Upper lobe of left lung (tissue), 6 donors: ENCODE results near the gene RNASEH2B. TPM values are rescaled to one million over a fixed set of nuclear protein-coding genes. Genes with fewer than 3 reads are reported as not detected.

ENCODE experiments used
- ATAC-seq, 2 donors: fragments of 200-7000 bp; cut with Tn5 transposase; one replicate each; pipeline ENCODE4 v1.9.1; 2022; ENCODE audit warnings: mild to moderate bottlenecking in 2 of 2, moderate library complexity in 2 of 2; ENCODE audit not compliant: low FRiP score in 2 of 2
- DNase-seq, 2 donors: peaks; one replicate each; pipeline ENCODE4 v3.0.0-alpha.2; 2019 to 2020
- H3K27ac ChIP-seq, 4 donors: fragments of 200-600 bp; sonication (generic); one replicate each; pipeline ENCODE4 v1.5.1; 2016 to 2019
- H3K27me3 ChIP-seq, 4 donors: fragments of 200-600 bp; sonication (generic); one replicate each; pipeline ENCODE4 v1.5.1; 2017 to 2019
- H3K36me3 ChIP-seq, 4 donors: fragments of 200-600 bp; sonication (generic); one replicate each; pipeline ENCODE4 v1.5.1; 2016 to 2019
- H3K4me1 ChIP-seq, 4 donors: fragments of 200-600 bp; sonication (generic); one replicate each; pipeline ENCODE4 v1.5.1; 2018 to 2019
- H3K4me3 ChIP-seq, 4 donors: fragments of 200-600 bp; sonication (generic); one replicate each; pipeline ENCODE4 v1.5.1; 2017 to 2019; ENCODE audit warnings: mild to moderate bottlenecking in 2 of 4, moderate library complexity in 1 of 4
- H3K9me3 ChIP-seq, 4 donors: fragments of 200-600 bp; sonication (generic); one replicate each; pipeline ENCODE4 v1.5.1; 2018 to 2019
- EP300 ChIP-seq, 4 donors: sonication (generic); formaldehyde crosslinking; IDR thresholded peaks; one replicate each; pipeline ENCODE4 v1.5.1; 2017; ENCODE audit warnings: antibody characterized with exemption in 4 of 4, control low read depth in 2 of 4
- POLR2A ChIP-seq, 4 donors: fragments of 450-650 bp; IDR thresholded peaks; one replicate each; pipeline ENCODE4 v1.5.1; 2016 to 2017; ENCODE audit warnings: antibody characterized with exemption in 4 of 4, mild to moderate bottlenecking in 2 of 4
- POLR2AphosphoS5 ChIP-seq, 2 donors: sonication (generic); formaldehyde crosslinking; IDR thresholded peaks; one replicate each; pipeline ENCODE4 v1.5.1; 2017; ENCODE audit warnings: antibody characterized with exemption in 2 of 2
- WGBS, 2 donors: methylation state at CpG; one replicate each; pipeline ENCODE4 v1.1.5; 2017 to 2018; 5-methylcytosine and 5-hydroxymethylcytosine counted together
- total RNA-seq, 6 donors: library from RNA; depleted of rRNA in 4 of 6; stranded (reverse); fragments of >200 nt in 4 of 6; gene quantifications; one replicate each; pipeline versions ENCODE4 v1.1.0 to v1.2.1, GENCODE V29; 2016 to 2021
- TF ChIP-seq, protein P1 (sequence below), 6 experiments: fragments of 450-650 bp in 4 of 6; fragments of 200-600 bp in 2 of 6; sonication (generic) in 2 of 6; IDR thresholded peaks; one replicate each; pipeline ENCODE4 v1.5.1; 2016 to 2019; ENCODE audit warnings: antibody characterized with exemption in 6 of 6
- donor health status: DM: no; HTN: no; CAD: no; lungs with moderate emphysema.
- donor health status: DM: no; HTN: yes; CAD: no; lungs with severe emphysema.

Gene RNASEH2B
- total RNA-seq, 6 donors from 2014 or later: 22.1 to 60.5 (median 38.8) TPM

DNA sequence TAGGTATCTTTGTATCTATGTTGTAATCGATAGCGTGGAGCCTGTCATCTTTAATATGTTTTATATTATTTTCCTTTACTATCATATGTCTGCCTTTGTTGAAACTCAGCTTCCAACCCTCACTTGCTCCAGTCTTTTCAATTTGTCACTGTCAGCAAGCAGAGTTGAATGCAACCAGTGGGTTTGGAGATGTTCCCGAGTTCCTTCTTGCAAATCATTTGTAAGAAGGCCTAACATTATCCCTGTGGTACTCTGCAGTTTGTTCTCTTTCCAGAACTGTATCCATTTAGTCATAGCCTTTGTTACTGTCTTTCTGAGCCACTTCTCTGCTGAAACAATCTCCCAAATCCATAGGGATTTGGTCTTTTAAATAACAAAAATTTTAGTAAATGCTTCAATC, 41.8 kb downstream of the RNASEH2B start:
- Histone ChIP-seq H3K27me3 (no peaks in the 10 kb centered on the region), H3K27ac (no peak overlapping the region), H3K9me3 (no peaks in the 10 kb centered on the region), H3K4me3 (no peak overlapping the region), H3K36me3 (peaks cover 0 to 32% (median 5%) of the 10 kb centered on the region in 4 donors), H3K4me1 (no peaks in the 10 kb centered on the region)
- DNase-seq (no peak), ATAC-seq (peak in 1 of 2 donors; percentile 46)
- 78 to 82% methylated on average over 3 of the region's 3 CpGs for WGBS, 2 donors
- TF ChIP-seq EP300 (IDR thresholded peaks at IDR 0.05) (no peak), POLR2A (IDR thresholded peaks at IDR 0.05) (no peak), POLR2AphosphoS5 (IDR thresholded peaks at IDR 0.05) (no peak)
- TF ChIP-seq, protein P1, sequence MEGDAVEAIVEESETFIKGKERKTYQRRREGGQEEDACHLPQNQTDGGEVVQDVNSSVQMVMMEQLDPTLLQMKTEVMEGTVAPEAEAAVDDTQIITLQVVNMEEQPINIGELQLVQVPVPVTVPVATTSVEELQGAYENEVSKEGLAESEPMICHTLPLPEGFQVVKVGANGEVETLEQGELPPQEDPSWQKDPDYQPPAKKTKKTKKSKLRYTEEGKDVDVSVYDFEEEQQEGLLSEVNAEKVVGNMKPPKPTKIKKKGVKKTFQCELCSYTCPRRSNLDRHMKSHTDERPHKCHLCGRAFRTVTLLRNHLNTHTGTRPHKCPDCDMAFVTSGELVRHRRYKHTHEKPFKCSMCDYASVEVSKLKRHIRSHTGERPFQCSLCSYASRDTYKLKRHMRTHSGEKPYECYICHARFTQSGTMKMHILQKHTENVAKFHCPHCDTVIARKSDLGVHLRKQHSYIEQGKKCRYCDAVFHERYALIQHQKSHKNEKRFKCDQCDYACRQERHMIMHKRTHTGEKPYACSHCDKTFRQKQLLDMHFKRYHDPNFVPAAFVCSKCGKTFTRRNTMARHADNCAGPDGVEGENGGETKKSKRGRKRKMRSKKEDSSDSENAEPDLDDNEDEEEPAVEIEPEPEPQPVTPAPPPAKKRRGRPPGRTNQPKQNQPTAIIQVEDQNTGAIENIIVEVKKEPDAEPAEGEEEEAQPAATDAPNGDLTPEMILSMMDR (IDR thresholded peaks at IDR 0.05): no peak

DNA sequence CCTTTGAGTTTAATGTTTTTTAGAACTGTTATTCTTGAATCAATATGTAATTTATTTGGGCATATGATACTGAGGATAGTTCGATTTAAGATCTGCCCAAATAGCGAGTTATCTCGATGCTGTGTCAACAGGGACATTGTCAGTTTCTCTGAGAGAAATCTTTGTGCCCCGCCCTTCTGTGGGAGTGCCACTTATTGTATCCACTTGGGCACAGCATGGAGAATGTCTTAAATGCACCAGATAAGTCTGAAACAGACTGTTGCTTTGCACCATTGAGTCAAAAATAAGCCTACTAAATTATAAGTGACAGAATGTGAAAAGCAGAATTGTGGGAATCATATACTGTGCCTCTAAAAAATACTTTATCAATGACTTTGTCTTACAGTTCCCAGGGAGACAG, 45.6 kb downstream of the RNASEH2B start:
- H3K4me1 ChIP-seq: no peaks in the 10 kb centered on the region
- 76 to 86% methylated on average over 4 of the region's 4 CpGs for WGBS, 2 donors
- no peak overlapping the region for H3K27ac ChIP-seq
- no peak for TF ChIP-seq POLR2AphosphoS5 (IDR thresholded peaks at IDR 0.05)
- no peak for TF ChIP-seq POLR2A (IDR thresholded peaks at IDR 0.05)
- TF ChIP-seq, protein P1 (IDR thresholded peaks at IDR 0.05): no peak
- no peak for TF ChIP-seq EP300 (IDR thresholded peaks at IDR 0.05)
- no peak overlapping the region for H3K4me3 ChIP-seq
- no peaks in the 10 kb centered on the region for H3K9me3 ChIP-seq
- peaks cover 0 to 22% (median 3%) of the 10 kb centered on the region in 4 donors for H3K36me3 ChIP-seq
- no peaks in the 10 kb centered on the region for H3K27me3 ChIP-seq
- DNase-seq (no peak), ATAC-seq (no peak)

DNA sequence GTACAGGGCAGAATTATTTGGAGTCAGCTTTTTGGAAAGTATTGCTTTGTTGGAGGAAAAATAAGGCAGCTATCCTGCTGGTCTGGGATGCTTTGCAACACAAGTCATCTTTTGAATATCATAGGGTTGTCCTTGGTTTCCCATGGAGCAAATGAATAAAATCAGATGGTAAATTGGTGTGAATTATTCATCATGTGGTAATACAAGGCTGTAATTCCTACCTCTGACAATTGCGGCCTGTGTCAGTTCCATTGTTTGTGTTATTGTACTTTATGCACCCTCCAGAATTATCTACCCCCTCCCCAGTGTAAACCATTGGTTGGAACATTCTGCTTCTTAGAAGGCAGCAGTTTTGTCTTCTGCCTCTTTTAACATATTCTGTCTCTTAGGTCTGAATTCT, 46.2 kb downstream of the RNASEH2B start:
- H3K27ac ChIP-seq: no peak overlapping the region
- no peak overlapping the region for H3K4me3 ChIP-seq
- WGBS, 2 donors: 84 to 95% methylated on average over 1 of the region's 1 CpG
- ATAC-seq (no peak), DNase-seq (no peak)
- no peaks in the 10 kb centered on the region for H3K9me3 ChIP-seq
- H3K36me3 ChIP-seq: peaks cover 0 to 17% (median 2%) of the 10 kb centered on the region in 4 donors
- H3K27me3 ChIP-seq: no peaks in the 10 kb centered on the region
- no peaks in the 10 kb centered on the region for H3K4me1 ChIP-seq
- TF ChIP-seq POLR2AphosphoS5 (IDR thresholded peaks at IDR 0.05) (no peak), POLR2A (IDR thresholded peaks at IDR 0.05) (no peak), EP300 (IDR thresholded peaks at IDR 0.05) (no peak)
- TF ChIP-seq, protein P1 (IDR thresholded peaks at IDR 0.05): no peak

DNA sequence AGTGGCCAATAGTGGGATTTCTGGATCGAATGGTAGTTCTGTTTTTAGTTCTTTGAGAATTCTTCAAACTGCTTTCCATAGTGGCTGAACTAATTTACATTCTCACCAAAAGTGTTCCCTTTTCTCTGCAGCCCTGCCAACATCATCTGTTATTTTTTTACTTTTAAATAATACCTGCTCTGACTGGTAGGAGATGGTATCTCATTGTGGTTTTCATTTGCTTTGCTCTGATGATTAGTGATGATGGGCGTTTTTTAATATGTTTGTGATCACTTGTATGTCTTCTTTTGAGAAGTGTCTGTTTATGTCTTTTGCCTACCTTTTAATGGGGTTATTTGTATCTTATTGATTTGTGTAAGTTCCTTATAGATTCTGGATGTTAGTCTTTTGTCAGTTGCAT, 48.0 kb downstream of the RNASEH2B start:
- no peak for TF ChIP-seq EP300 (IDR thresholded peaks at IDR 0.05)
- TF ChIP-seq POLR2AphosphoS5 (IDR thresholded peaks at IDR 0.05): no peak
- TF ChIP-seq, protein P1 (IDR thresholded peaks at IDR 0.05): no peak
- TF ChIP-seq POLR2A (IDR thresholded peaks at IDR 0.05): no peak
- no peak for DNase-seq
- Histone ChIP-seq H3K4me3 (no peak overlapping the region), H3K36me3 (peaks cover 0 to 20% (median 2%) of the 10 kb centered on the region in 4 donors), H3K27me3 (no peaks in the 10 kb centered on the region), H3K9me3 (no peaks in the 10 kb centered on the region), H3K27ac (no peak overlapping the region), H3K4me1 (no peaks in the 10 kb centered on the region)
- 88 to 97% methylated on average over 2 of the region's 2 CpGs for WGBS, 2 donors
- no peak for ATAC-seq

DNA sequence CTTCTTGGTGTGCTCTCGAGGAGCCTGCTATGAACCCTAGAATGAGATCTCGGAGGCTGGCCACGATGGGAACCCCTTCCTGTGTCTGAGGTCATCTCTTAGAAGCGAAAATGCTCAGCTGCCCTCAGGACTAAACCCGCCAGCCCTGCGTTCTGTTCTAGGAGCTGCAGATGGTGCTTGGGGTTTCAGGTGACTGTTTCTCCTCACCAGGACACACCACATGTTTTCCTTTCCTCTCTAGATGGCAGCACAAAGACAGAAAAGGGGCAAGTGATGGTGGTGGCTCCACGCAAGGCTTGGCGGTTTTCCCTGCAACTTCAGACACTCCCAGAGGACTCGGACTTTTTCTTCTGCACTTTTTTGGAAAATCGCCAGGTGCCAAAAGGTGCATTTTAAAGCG, 60.1 kb downstream of the RNASEH2B start:
- Histone ChIP-seq H3K36me3 (peaks cover 0 to 23% (median 5%) of the 10 kb centered on the region in 4 donors), H3K9me3 (no peaks in the 10 kb centered on the region), H3K27ac (no peak overlapping the region), H3K27me3 (no peaks in the 10 kb centered on the region), H3K4me1 (no peaks in the 10 kb centered on the region), H3K4me3 (no peak overlapping the region)
- TF ChIP-seq POLR2AphosphoS5 (IDR thresholded peaks at IDR 0.05): no peak
- TF ChIP-seq EP300 (IDR thresholded peaks at IDR 0.05): no peak
- no peak for TF ChIP-seq POLR2A (IDR thresholded peaks at IDR 0.05)
- TF ChIP-seq, protein P1 (IDR thresholded peaks at IDR 0.05): no peak
- ATAC-seq: no peak
- WGBS, 2 donors: 80 to 81% methylated on average over 10 to 11 of the region's 11 CpGs
- no peak for DNase-seq
